DMS53 (cell line): ENCODE data around the gene MORF4L1.
"Not testable (repeated sequence)": the region's sequence is repeated elsewhere in the genome, so short reads cannot be mapped to it uniquely, and the experiment has no call there.

Experiments used
- DNase-seq: peaks from one replicate; lab custom pipeline; 2025; lab: John Stamatoyannopoulos, UW

The MORF4L1 gene

GRCh38 chr15:78872155-78872971 is at the start of gene MORF4L1:
MORF4L1 (plus strand) TSS chr15:78872890; CDS start chr15:78873018, 128 bp downstream.
- DNase-seq: peak; percentile 93

- DNase-seq: no peak
Measured at GRCh38 chr15:78828920-78829319, 43.8 kb upstream of the MORF4L1 start.

- DNase-seq: no peak
Measured at GRCh38 chr15:78830514-78831228, 42.0 kb upstream of the MORF4L1 start.

GRCh38 chr15:78831229-78832207 is 41.2 kb upstream of the MORF4L1 start:
- DNase-seq: no peak

GRCh38 chr15:78836333-78836732 is 36.4 kb upstream of the MORF4L1 start:
- DNase-seq: peak; percentile 49

GRCh38 chr15:78837131-78837530 is 35.6 kb upstream of the MORF4L1 start:
- DNase-seq: no peak

- no peak for DNase-seq
Measured at GRCh38 chr15:78837543-78837942, 35.1 kb upstream of the MORF4L1 start.

GRCh38 chr15:78838489-78838888 is 34.2 kb upstream of the MORF4L1 start:
- no peak for DNase-seq

GRCh38 chr15:78839151-78839550 is 33.5 kb upstream of the MORF4L1 start:
- DNase-seq: not testable (repeated sequence)

- DNase-seq: peak; percentile 13
Measured at GRCh38 chr15:78840661-78841375, 31.9 kb upstream of the MORF4L1 start.

GRCh38 chr15:78841376-78841706 is 31.3 kb upstream of the MORF4L1 start:
- DNase-seq: no peak

- no peak for DNase-seq
Measured at GRCh38 chr15:78841891-78842290, 30.8 kb upstream of the MORF4L1 start.

GRCh38 chr15:78842519-78842918 is 30.2 kb upstream of the MORF4L1 start:
- DNase-seq: no peak

- DNase-seq: not testable (repeated sequence)
Measured at GRCh38 chr15:78846906-78847305, 25.8 kb upstream of the MORF4L1 start.

- DNase-seq: not testable (repeated sequence)
Measured at GRCh38 chr15:78847387-78847906, 25.2 kb upstream of the MORF4L1 start.

- peak; percentile 41 for DNase-seq
Measured at GRCh38 chr15:78850352-78850751, 22.3 kb upstream of the MORF4L1 start.

- DNase-seq: no peak
Measured at GRCh38 chr15:78850941-78851755, 21.5 kb upstream of the MORF4L1 start.

GRCh38 chr15:78853500-78853899 is 19.2 kb upstream of the MORF4L1 start:
- DNase-seq: no peak

GRCh38 chr15:78854833-78855372 is 17.8 kb upstream of the MORF4L1 start:
- DNase-seq: no peak

GRCh38 chr15:78855746-78856145 is 16.9 kb upstream of the MORF4L1 start:
- no peak for DNase-seq
